MV-4-11 (cell line): Measurements from ENCODE around the gene USH1C.
A peak's percentile ranks its signal among the peaks of the same experiment; 100 is the strongest.

Source experiments
- DNase-seq: peaks from one replicate; lab custom pipeline; 2025; lab: John Stamatoyannopoulos, UW

USH1C gene

GRCh38 chr11:17471501-17471900, 72.7 kb downstream of the USH1C start:
- DNase-seq = no peak

- DNase-seq = no peak
These were observed 74.2 kb downstream of the USH1C start for GRCh38 chr11:17469998-17470397.

GRCh38 chr11:17468122-17468521, 76.1 kb downstream of the USH1C start:
- no peak for DNase-seq

- DNase-seq = no peak
These were observed 80.6 kb downstream of the USH1C start for GRCh38 chr11:17463546-17464174.

GRCh38 chr11:17462940-17463339, 81.3 kb downstream of the USH1C start:
- DNase-seq = no peak

- no peak for DNase-seq
These were observed 83.8 kb downstream of the USH1C start for GRCh38 chr11:17460406-17460805.

GRCh38 chr11:17459236-17459896, 84.8 kb downstream of the USH1C start:
- DNase-seq = peak; percentile 11

GRCh38 chr11:17458268-17458667, 85.9 kb downstream of the USH1C start:
- no peak for DNase-seq

- DNase-seq = peak; percentile 49
These were observed 86.6 kb downstream of the USH1C start for GRCh38 chr11:17457396-17458173.

- DNase-seq = no peak
These were observed 91.5 kb downstream of the USH1C start for GRCh38 chr11:17452668-17453067.

- DNase-seq = no peak
These were observed 95.1 kb downstream of the USH1C start for GRCh38 chr11:17449158-17449557.

GRCh38 chr11:17446482-17446881, 97.7 kb downstream of the USH1C start:
- no peak for DNase-seq

GRCh38 chr11:17445240-17445795, 98.9 kb downstream of the USH1C start:
- DNase-seq = peak; percentile 41

- no peak for DNase-seq
These were observed 100.1 kb downstream of the USH1C start for GRCh38 chr11:17443926-17444690.
